GM18508 (cell line): ENCODE measurements around the gene ENO3.

Experiments used
- ATAC-seq: cut with Tn5 transposase; IDR thresholded peaks from one replicate; pipeline ENCODE4 v1.9.1; 2021; ENCODE audit warnings: moderate number of reproducible peaks; ENCODE audit not compliant: insufficient read depth, unreplicated experiment

The ENO3 gene

DNA sequence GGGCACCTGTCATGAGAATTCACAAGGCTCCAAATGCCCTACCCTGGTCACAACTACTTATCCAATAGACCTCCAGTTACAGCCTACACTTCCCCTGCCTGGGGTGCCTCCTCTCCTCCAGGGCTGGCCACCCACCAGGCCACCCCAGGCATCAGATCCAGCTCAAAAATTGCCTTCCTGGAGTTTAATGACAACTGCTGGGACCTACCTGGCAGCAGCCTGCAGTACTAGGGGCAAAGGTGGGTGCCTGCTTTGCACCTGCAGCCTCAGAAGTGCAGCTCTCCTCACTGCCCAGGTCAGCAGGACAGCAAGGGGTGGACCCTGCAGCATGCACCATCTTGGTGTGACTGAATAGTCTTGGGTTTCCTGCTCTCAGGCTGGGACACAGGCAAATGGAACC, 15.3 kb upstream of the ENO3 start:
- no peak for ATAC-seq

DNA sequence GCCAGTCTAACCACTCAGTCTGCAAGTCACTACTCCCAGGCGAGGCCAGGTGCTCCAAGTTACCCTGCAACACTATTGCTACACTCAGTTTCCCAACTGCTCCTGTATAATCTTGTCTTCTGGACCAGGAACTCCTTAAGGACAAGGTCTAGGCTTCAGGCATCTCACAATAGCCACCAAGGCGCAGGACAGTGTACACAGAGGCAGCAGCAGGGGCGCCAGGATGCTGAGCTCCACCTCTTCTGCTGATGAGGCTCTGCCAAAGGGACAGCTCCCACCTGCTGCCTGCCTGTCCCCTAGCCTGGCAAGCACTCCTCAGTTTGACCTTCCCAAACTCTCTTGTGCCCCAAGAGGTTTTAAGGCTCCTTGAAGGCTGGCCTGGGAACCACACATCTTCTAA, 14.5 kb upstream of the ENO3 start:
- no peak for ATAC-seq

DNA sequence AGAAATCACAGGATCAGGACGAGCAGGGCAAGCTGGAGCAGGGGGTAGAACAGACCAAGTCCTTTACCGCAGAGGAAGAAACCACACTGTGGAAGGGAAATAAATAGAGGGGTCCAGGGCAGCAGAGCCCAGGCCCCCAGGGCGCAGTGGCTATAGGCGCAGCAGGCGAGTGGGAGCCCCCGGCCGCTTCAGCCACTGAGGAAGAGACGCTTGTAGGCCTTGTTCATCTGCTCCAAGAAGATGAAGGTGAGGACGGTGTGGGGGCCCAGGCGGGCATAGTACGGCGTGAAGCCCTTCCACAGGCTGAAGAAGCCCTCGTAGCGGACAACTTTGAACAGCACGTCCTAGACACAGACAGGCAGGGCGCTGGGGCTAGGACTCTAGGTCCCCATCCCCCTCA, 13.4 kb upstream of the ENO3 start:
- ATAC-seq = no peak

DNA sequence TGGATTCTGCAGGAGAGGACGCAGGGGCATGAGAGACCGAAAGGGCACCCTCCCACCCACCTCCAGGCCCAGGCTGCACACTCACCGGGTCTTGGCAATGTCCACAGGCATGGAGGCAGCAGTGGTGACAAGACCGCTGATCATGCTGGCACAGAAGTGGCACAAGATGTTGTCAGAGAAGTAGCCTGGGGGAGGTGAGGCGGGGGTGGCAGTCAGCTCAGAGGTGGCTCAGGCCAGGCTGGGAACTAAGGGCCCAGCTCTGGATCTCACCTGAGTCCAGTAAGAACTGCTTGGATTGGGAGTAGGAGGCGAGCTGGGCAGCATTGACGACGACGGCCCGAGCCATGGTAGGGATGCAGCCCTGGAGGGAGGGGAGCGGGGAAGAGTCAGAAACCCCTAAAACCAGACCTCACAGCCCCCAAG, 12.8 kb upstream of the ENO3 start:
- ATAC-seq = no peak

DNA sequence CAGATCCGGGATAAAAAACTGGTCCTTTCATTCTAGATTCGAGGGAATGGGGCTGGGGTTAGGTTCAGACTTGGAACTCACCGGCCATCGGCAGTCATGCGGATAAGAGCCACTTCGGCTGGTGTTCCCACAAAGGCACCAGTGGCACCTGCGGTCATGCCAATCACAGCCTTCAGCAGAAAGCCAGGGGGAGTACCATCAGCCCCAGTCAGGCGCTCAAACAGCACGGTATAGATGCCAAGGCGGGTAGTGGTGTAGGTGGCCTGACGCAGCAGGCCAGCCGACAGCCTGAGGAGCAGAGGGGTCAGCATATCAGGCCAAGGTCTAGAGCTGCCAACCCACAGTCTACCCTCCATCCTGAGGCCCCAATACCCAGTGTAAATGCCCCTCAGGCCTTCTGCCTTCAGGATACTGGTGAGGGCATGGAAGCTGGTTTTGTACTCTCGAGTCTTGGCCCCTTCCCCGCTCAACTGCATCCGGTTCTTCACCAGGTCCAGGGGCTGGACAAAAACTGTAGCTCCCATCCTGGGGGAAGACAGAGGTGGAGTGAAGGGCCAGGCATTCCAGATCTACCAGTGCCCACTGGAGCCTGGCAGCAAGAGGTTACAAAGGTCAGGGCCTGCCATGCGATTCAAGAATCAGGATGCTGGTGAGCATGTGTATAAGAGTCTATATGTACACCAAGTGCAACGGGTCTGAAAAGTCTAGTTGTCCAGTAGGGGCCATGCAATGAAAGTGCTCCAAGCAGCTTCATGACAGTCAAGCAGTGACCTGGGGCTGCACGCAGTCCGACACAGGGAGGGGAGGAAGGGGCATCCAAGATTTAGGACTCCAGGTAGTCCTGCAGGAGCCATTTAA, 12.0 kb upstream of the ENO3 start:
- ATAC-seq = no peak

DNA sequence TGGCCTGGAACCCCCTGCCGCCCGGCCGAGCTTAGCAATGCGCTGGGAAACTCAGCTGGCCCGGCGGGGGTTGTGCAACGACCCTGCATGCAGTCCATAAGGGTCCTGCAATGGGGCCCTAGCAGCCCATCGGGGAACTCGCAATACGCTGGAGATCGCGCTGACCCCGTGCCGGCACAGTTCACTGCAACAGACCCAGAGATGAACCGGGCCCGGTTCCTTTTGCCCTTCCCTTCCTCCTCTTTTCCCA, 11.4 kb upstream of the ENO3 start:
- ATAC-seq = no peak

DNA sequence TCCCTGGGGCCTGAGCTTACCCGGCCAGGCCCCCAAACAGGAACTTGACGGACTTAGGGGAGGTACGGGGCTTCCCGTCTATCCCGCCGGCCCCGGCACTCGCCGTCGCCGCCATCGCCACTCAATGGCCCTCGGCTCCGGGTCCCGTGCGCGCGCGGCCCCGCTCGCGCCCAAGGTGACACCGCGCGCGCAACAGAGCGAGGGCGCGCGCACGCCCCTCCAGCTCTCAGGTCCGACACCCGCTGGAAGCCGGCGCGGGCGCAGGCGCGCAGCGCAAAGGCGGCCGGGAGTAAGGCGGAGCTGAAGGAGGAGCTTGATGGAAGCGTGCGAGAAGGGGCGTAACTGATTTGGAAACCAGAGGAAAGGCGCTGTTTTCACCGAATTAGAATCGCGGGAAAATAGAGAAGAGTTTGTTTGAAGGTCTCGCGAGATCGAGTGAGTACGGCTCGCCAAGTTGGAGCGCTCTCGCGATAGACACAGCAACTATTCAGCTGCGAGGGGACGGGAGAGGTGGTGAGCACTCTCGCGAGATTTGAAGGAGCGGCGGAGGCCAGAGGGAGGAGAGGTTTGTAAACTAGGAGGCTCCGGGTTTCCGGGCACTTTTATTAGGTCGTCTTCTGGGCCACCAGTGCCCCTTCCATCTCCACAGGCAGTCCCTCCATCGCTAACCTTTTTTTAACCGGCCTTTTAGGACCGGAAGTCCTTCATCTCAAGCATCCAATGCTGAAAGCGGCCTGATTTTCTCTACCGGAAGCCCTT, 10.9 kb upstream of the ENO3 start, which contains the start of the genes RNF167 and SLC25A11:
TSS of gene RNF167 (plus strand) at position 473 of the 759 bp plus-strand sequence. CDS start 642 bp downstream, outside the sequence.
TSS of gene SLC25A11 (minus strand) at position 251 of the 759 bp plus-strand sequence. CDS start at position 115, 136 bp downstream.
- ATAC-seq = peak; percentile 46

DNA sequence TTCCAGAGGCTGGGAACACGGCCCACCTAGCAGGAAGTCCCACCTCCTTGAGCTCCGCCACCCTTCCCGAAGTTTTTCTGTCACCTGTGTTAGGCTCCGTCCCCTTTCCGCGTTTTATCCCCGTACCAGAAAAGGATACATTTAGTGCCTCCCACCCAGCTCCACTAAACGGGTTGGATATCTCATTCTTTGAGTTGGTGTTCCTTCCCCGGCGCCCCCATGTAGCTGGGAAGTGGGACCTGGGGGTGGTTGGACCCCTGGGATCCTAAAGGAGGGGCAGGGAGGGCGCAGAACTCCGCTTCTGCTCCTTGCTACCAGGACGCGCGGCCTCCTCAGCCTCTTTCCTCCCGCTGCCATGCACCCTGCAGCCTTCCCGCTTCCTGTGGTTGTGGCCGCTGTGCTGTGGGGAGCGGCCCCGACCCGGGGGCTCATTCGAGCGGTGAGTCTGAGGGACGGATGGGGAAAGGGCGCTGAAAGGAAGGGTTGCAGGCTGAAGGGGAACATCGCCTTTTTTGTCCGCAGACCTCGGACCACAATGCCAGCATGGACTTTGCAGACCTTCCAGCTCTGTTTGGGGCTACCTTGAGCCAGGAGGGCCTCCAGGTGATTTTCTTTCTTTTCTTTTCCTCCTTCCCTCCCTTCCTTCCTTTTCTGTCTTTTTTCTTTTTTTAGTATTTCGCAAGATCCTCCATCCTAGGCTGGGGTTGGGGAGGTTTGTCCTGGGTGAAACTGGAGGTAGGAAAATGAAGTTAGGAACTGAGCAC, 10.2 kb upstream of the ENO3 start:
- ATAC-seq = no peak

DNA sequence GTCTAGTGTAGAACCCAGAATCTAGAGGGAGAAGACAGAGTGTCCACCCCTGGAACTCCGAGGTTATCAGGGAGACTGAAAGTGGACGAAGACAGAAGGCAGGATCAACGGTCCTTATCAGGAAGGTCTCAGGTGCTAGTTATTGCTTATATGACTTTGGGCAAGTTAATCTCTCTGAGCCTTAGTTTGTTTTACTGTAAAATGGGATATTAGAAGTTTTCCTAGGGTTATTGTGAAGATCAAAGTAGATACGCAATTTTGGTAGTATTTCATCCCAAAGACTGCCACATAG, 9.7 kb upstream of the ENO3 start:
- ATAC-seq = no peak

DNA sequence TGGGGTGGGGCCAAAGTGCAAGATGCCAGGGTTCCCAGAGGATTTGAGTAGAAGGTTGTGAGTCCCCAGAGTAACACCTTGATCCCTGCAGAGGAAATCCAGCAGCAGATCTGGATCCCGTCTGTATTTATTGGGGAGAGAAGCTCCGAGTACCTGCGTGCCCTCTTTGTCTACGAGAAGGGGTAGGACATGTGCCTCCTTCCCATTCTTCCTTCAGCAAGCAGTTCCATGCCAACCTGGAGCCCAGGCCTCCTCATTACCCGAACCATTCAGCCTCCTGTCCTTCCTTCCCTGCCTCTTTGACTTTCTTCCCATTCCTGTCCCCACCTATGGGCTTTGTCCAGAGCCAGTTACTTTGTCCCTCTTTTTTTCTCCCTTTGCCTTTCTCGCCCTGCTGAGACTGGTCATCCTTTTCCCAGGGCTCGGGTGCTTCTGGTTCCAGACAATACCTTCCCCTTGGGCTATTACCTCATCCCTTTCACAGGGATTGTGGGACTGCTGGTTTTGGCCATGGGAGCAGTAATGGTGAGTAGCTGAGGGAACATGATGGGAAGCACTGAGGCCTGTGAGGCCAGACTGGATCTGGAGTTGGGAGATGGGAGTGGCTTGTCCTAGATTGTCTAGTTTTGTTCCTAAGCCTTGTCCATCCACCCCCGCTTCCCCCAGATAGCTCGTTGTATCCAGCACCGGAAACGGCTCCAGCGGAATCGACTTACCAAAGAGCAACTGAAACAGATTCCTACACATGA, 8.0 kb upstream of the ENO3 start:
- ATAC-seq = no peak

DNA sequence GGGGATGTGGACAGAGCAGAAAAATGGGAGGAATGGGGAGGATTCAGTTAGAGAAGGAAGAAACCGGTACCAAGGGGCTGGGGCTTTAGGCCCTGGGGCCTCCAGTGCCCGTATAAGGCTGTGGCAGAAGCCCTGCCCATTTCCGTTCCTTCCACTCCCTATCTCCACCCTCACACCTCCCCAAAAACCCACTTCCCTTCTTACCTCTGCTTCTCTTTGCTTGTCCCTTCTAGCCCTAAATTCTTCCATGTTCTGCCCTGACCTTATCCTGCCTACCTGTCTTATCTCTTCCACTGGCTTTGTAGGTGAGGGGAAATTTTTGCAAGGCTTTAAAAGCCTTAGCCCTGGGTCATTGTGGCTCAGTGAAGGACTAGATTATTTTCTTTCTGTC, 6.8 kb upstream of the ENO3 start:
- no peak for ATAC-seq

DNA sequence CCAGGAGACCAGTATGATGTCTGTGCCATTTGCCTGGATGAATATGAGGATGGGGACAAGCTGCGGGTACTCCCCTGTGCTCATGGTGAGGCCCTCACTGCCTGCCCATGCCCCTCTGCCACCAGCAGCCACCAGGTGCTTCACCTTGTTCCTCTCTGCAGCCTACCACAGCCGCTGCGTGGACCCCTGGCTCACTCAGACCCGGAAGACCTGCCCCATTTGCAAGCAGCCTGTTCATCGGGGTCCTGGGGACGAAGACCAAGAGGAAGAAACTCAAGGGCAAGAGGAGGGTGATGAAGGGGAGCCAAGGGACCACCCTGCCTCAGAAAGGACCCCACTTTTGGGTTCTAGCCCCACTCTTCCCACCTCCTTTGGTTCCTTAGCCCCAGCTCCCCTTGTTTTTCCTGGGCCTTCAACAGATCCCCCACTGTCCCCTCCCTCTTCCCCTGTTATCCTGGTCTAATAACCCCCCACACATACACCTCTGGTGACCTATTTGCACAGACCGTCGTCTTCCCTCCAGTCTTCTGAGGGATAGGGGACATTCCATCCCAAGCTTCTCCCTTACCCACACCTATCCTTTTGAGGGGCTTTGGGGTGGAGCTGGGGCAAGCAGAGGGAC, 6.3 kb upstream of the ENO3 start:
- no peak for ATAC-seq

DNA sequence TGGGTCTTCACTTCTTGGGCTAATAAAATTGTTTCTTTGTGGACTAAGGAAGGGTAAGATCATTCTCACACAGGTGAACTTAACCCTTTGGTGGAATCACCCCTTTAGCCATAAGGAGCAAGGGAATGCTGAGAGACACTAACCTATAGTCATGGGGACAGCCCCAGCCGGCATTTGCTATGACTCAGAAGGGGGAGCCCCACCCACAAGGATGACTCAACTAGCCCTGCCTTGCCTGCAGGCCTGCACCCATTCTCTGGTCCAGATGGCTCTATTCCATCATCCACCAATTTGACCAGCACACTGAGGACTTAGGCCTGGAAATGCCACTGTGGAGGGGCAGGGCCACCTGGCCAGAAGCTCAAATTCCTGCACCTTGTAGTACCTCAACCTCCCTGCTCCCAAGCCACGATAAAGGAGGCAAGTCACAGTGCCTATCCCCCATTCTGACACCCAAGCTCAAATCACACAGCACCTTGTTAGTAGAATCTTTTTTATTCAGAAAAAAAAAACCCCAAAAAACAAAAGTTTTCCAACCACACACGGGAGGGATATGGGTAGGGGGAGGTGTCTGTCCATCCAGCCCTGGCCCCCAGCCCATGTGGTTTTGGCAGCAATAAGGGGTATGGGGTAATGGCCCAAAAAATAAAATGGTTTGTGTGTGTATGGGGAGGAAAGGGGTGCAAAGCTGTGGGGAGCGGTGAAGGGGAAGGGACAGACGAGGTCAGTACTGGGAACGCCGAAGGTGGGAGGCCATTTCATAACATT, 5.6 kb upstream of the ENO3 start:
- no peak for ATAC-seq

DNA sequence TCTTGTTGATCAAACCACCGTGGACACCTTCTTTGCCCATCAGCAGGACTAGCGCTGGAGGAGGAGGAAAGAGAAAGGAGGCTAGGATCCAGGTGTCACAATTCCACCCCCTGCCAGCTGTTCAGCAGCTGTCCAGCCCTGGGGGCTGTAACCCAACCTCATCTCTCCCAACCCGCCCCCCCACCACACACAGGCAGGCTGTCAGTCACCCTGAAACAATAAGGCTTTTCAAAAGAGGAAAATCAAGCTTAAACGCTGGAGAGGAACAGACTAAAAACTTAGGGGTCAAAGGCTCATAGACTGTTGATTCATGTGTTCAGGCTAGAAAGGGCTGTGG, 5.0 kb upstream of the ENO3 start:
- no peak for ATAC-seq

DNA sequence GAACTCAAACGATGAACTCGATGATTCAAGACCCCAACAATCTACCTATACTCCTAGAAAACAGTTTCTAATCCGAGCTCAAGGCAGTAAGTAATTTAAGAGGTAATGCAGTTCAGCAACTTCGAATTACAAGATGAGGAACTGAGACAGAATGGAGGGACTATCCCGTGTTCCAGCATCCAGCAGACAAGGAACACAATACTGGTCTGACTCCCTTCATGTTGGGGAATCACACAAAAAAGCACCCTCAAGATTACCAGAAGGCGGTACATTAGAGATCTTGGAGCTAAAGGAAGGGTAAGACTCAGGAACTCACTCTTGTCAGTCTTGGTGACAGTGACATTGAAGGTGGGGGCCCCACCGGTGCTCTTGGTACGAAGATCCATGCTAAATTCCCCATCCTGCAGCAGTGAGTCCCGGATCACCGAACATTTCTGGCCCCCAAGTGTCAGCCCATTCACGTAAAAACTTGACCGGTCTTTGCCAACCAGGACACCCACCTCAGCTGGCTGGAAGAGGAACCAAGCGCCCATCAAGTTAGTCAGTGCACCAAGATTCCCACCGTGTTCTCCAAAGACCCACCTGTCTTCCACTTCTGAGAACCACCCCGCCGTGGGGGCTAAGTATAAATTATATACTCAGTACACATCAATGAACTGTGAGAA, 4.5 kb upstream of the ENO3 start:
- ATAC-seq = no peak

DNA sequence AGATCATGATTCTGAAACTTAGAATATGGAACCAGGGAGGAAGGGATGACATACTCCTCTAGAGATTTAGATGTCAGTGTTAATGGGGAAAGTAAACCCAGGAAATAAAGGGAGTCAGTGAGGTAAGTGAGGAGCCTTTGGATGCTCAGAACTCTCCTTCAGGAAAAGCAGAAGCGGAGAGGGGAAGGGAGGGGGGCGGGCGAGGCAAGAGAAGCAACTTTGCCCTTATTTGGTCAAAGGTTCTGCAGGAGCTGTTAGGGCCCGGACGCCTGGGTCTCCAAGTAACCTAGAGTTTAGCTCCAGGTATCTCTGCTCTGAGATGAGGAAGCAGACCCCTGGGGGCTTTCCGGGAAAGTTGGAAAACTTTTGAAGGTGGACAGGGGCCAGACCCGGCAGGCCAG, 3.9 kb upstream of the ENO3 start:
- ATAC-seq = no peak

DNA sequence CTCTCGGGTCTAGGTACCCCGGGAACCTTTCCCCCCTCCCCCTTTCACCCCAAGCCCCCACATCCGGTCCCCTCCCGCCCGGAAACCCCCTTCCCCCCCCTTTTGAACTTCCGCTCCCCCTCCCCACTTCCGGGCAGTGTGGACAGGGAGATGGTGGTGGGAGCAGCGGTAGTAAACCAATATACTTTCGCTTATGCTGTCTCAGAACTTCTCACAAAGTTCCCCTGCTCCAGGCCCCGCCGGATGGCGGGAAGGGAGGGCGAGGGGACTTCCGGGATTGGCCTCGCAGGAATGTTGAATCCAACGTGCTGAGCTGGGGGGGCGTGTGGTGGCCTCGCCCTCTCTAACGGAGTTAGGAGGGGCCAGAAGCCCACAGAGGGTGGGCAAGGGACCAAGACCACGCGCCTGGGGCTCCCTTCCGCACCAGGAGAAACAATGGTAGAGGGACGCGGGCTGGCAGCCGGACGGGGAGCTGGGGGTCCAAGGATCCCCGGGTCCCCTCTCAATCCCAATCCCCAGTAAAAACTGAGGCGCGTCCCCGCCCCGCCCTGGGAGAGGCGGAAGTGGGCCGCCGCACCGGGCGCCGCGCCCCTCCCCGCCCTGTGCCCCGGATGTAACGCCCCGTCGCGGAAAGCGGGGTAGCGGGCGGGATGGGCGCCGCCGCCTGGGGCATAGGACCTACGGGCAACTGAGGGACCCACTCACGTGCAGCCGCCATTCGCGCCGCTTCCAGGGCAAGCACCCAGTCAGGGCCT, 3.3 kb upstream of the ENO3 start:
- ATAC-seq = no peak

DNA sequence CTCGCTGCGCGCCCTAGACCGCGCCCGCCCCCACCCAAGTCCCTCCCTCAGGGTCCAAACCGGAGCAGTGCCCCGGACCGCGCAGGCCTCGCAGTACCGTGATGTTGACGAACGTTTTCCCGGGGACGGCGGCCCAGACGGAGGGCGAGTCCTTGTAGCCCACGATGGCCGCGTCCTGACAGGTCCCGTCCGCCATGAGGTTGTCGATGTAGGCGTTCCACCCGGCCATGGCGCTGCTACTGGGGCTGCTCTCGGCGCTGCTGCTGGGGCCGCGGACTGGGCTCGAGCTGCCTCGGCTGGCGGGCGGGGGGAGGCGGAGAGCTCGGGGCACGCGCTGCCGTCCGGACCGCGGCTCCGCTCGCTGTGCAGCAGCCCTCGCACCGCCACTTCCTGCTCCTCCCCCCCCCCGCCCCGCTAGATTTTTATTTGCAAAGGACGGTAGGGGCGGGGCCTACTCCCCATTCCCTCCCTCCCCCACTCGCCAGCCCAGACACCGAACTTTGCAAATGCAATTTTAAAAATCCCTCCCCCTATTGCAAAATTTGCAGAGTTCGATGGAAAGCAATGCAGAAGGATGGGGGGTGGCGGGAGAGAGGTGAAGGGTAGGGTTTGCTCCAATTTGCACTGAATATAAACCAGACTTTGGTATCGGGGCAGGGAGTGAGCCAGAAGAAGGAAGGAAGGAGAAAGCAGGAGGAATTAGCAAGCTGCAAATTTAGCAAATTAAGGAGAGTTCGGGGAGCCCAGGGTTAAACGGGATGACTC, 2.6 kb upstream of the ENO3 start, which contains the start of gene PFN1:
TSS of gene PFN1 (minus strand) at position 365 of the 765 bp plus-strand sequence. CDS start at position 229, 136 bp downstream.
- ATAC-seq = no peak
